Testis (tissue), 3 donors: Measurements from ENCODE around the gene PRM1. TPM values are rescaled to one million over a fixed set of nuclear protein-coding genes. Genes with fewer than 3 reads are reported as not detected.

Experiments
- DNase-seq: peaks from one replicate; pipeline ENCODE4 v3.0.0-alpha.2; 2019
- H3K27ac ChIP-seq, 2 donors: fragments of 200-600 bp; sonication (generic); one replicate each; pipeline ENCODE4 v1.5.1; 2019
- H3K27me3 ChIP-seq: fragments of 200-600 bp; sonication (generic); one replicate; pipeline ENCODE4 v1.5.1; 2019
- H3K36me3 ChIP-seq: fragments of 200-600 bp; sonication (generic); one replicate; pipeline ENCODE4 v1.5.1; 2017; ENCODE audit warnings: low read depth; ENCODE audit errors: missing control alignments
- H3K4me1 ChIP-seq: fragments of 200-600 bp; sonication (generic); one replicate; pipeline ENCODE4 v1.5.1; 2019
- H3K4me3 ChIP-seq, 2 donors: fragments of 200-600 bp; sonication (generic); one replicate each; pipeline ENCODE4 v1.5.1; 2017 to 2019
- H3K9me3 ChIP-seq: fragments of 200-600 bp; sonication (generic); one replicate; pipeline ENCODE4 v1.5.1; 2017
- POLR2A ChIP-seq: fragments of 450-650 bp; IDR thresholded peaks from one replicate; pipeline ENCODE4 v1.6.1; 2017; ENCODE audit warnings: antibody characterized with exemption, mild to moderate bottlenecking, moderate library complexity
- WGBS, 2 donors: methylation state at CpG; one replicate each; pipeline ENCODE4 v1.1.5; 2018; 5-methylcytosine and 5-hydroxymethylcytosine counted together
- intact Hi-C: fragments of 100-400 bp; cut with DNase I; formaldehyde crosslinking; loops from one replicate; pipeline ENCODE4 v1.15.1; 2023; ENCODE audit warnings: low total_unique reads
- polyA plus RNA-seq: library from polyadenylated mRNA; stranded (reverse); fragments of 350-450 nt; fragmentation: Illumina TruSeq; extraction: RNeasy Lipid Tissue Mini Kit (QIAGEN cat#74804); gene quantifications from one replicate; pipeline ENCODE4 v1.2.3, GENCODE V29; 2014; ENCODE audit warnings: low read depth, low replicate concordance; ENCODE audit not compliant: insufficient read depth
- total RNA-seq, 2 donors: library from RNA; depleted of rRNA; stranded (reverse); fragments of >200 nt; gene quantifications; one replicate each; pipeline ENCODE4 v1.2.3, GENCODE V29; 2016
- TF ChIP-seq, protein P1 (sequence below), 3 experiments: fragments of 450-650 bp in 2 of 3; fragments of 200-600 bp in 1 of 3; sonication (generic) in 1 of 3; IDR thresholded peaks; one replicate each; pipeline ENCODE4 v1.5.1; 2016 to 2019; ENCODE audit warnings: antibody characterized with exemption in 3 of 3, mild to moderate bottlenecking in 2 of 3, moderate library complexity in 1 of 3

The PRM1 gene
- total and polyA plus RNA-seq, 3 donors from 2014 or later, result 7,819 to 32,936 (median 15,171) TPM

GRCh38 chr16:11271610-11272009, 9.5 kb downstream of the PRM1 start:
- no peak overlapping the region for H3K27ac ChIP-seq
- H3K4me1 ChIP-seq, result no peaks in the 10 kb centered on the region
- no peaks in the 10 kb centered on the region for H3K27me3 ChIP-seq
- no peak overlapping the region for H3K4me3 ChIP-seq
- intact Hi-C loops, result no loop called here
- no peak for TF ChIP-seq POLR2A
- TF ChIP-seq, protein P1, sequence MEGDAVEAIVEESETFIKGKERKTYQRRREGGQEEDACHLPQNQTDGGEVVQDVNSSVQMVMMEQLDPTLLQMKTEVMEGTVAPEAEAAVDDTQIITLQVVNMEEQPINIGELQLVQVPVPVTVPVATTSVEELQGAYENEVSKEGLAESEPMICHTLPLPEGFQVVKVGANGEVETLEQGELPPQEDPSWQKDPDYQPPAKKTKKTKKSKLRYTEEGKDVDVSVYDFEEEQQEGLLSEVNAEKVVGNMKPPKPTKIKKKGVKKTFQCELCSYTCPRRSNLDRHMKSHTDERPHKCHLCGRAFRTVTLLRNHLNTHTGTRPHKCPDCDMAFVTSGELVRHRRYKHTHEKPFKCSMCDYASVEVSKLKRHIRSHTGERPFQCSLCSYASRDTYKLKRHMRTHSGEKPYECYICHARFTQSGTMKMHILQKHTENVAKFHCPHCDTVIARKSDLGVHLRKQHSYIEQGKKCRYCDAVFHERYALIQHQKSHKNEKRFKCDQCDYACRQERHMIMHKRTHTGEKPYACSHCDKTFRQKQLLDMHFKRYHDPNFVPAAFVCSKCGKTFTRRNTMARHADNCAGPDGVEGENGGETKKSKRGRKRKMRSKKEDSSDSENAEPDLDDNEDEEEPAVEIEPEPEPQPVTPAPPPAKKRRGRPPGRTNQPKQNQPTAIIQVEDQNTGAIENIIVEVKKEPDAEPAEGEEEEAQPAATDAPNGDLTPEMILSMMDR (IDR thresholded peaks at IDR 0.05), result no peak
- no peaks in the 10 kb centered on the region for H3K9me3 ChIP-seq
- WGBS, 2 donors, result 94 to 97% methylated on average over 8 to 10 of the region's 10 CpGs
- no peaks in the 10 kb centered on the region for H3K36me3 ChIP-seq
- no peak for DNase-seq

DNA sequence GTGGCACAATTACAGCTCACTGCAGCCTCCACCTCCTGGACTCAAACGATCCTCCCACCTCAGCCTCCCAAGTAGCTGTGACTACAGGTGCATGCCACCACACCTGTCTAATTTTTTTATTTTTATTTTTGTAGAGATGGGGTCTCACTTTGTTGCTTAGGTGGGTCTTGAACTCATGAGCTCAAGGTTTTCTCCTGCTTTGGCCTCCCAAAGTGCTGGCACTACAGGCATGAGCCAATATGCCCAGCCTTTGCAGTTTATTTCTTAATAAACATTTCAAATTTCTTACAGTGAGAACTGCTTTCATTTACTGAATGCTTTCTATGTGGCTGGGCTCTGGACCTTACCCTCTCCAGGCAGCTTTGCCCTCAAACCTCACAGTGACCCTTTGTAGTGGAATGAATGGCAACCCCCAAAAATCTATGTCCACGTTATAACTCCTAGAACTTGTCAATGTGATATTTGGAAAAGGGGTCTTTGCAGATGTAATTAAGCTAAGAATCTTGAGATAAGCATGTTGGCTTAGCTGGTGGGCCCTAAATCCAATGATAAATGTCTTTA, 10.4 kb downstream of the PRM1 start:
- Histone ChIP-seq H3K9me3 (no peaks in the 10 kb centered on the region), H3K4me1 (no peaks in the 10 kb centered on the region), H3K27ac (no peak overlapping the region), H3K27me3 (no peaks in the 10 kb centered on the region), H3K4me3 (no peak overlapping the region), H3K36me3 (no peaks in the 10 kb centered on the region)
- TF ChIP-seq, protein P1 (IDR thresholded peaks at IDR 0.05), result no peak
- no peak for TF ChIP-seq POLR2A
- DNase-seq, result no peak
- WGBS, 2 donors, result 97 to 100% methylated on average over 2 of the region's 2 CpGs
- intact Hi-C loops, result no loop called here

GRCh38 chr16:11268921-11269375, 12.2 kb downstream of the PRM1 start, which contains the start of gene TNP2:
Gene TNP2 (minus strand): TSS chr16:11269325. CDS start chr16:11269262, 63 bp downstream.
- Histone ChIP-seq H3K36me3 (no peaks in the 10 kb centered on the region), H3K27ac (no peak within 1 kb of the TSS), H3K27me3 (no peaks in the 10 kb centered on the region), H3K9me3 (no peaks in the 10 kb centered on the region), H3K4me3 (no peak within 1 kb of the TSS), H3K4me1 (no peaks in the 10 kb centered on the region)
- intact Hi-C loops, result no loop called here
- no peak for DNase-seq
- TF ChIP-seq POLR2A, result no peak
- TF ChIP-seq, protein P1 (IDR thresholded peaks at IDR 0.05), result no peak
- 89 to 96% methylated on average over 11 of the region's 11 CpGs for WGBS, 2 donors

GRCh38 chr16:11265124-11265523, 16.0 kb downstream of the PRM1 start:
- H3K4me1 ChIP-seq, result no peaks in the 10 kb centered on the region
- no peaks in the 10 kb centered on the region for H3K9me3 ChIP-seq
- no peaks in the 10 kb centered on the region for H3K27me3 ChIP-seq
- no peaks in the 10 kb centered on the region for H3K36me3 ChIP-seq
- no peak overlapping the region for H3K4me3 ChIP-seq
- no peak for TF ChIP-seq POLR2A
- TF ChIP-seq, protein P1 (IDR thresholded peaks at IDR 0.05), result no peak
- intact Hi-C loops, result no loop called here
- DNase-seq, result no peak
- 88% methylated on average over 7 of the region's 7 CpGs for WGBS, 2 donors
- no peak overlapping the region for H3K27ac ChIP-seq
